GM23338 (cell line): Measurements from ENCODE around the gene PTPN6. TPM values are rescaled to one million over a fixed set of nuclear protein-coding genes. Genes with fewer than 3 reads are reported as not detected.

Source experiments
- ATAC-seq: fragments of 200-7000 bp; cut with Tn5 transposase; 3 replicates; pipeline ENCODE4 v1.9.1; 2020
- DNase-seq: peaks from one replicate; pipeline ENCODE4 v3.0.0-alpha.2; 2015; ENCODE audit warnings: low spot score
- H2AFZ ChIP-seq: fragments of 200-600 bp; sonication (generic); 2 replicates; pipeline ENCODE4 v1.8.0; 2016; ENCODE audit warnings: antibody characterized with exemption, mild to moderate bottlenecking, moderate library complexity
- H3F3A ChIP-seq: fragments of 200-600 bp; sonication (generic); replicated peaks from 2 replicates; pipeline ENCODE4 v1.8.0; 2017; ENCODE audit warnings: antibody characterized with exemption, mixed run types, low read depth
- H3K27ac ChIP-seq: fragments of 200-600 bp; sonication (generic); 2 replicates; pipeline ENCODE4 v1.6.1; 2016; ENCODE audit warnings: low read depth
- H3K27me3 ChIP-seq: fragments of 200-600 bp; sonication (generic); 2 replicates; pipeline ENCODE4 v1.8.0; 2016; ENCODE audit warnings: mild to moderate bottlenecking, mixed run types, moderate library complexity; ENCODE audit not compliant: insufficient read depth
- H3K36me3 ChIP-seq: fragments of 200-600 bp; sonication (generic); 2 replicates; pipeline ENCODE4 v1.8.0; 2016; ENCODE audit warnings: mild to moderate bottlenecking; ENCODE audit not compliant: insufficient read depth
- H3K4me1 ChIP-seq: fragments of 200-600 bp; sonication (generic); 2 replicates; pipeline ENCODE4 v1.8.0; 2016; ENCODE audit warnings: mild to moderate bottlenecking, moderate library complexity; ENCODE audit not compliant: insufficient read depth
- H3K4me2 ChIP-seq: fragments of 200-600 bp; sonication (generic); 2 replicates; pipeline ENCODE4 v1.7.1; 2017; ENCODE audit warnings: mixed run types
- H3K4me3 ChIP-seq: fragments of 200-600 bp; sonication (generic); 2 replicates; pipeline ENCODE4 v1.6.1; 2016; ENCODE audit warnings: mixed run types
- H3K79me2 ChIP-seq: fragments of 200-600 bp; sonication (generic); replicated peaks from 2 replicates; pipeline ENCODE4 v1.8.0; 2017; ENCODE audit warnings: mild to moderate bottlenecking; ENCODE audit not compliant: insufficient read depth
- H3K9me2 ChIP-seq: fragments of 200-600 bp; sonication (generic); 2 replicates; pipeline ENCODE4 v1.8.0; 2017; ENCODE audit not compliant: insufficient read depth
- H4K20me1 ChIP-seq: fragments of 200-600 bp; sonication (generic); replicated peaks from 2 replicates; pipeline ENCODE4 v1.8.0; 2017; ENCODE audit warnings: mild to moderate bottlenecking; ENCODE audit not compliant: insufficient read depth
- H3K27ac Mint-ChIP-seq: 2 replicates; pipeline ENCODE4 v1.8.0; 2020; ENCODE audit warnings: inconsistent platforms, mild to moderate bottlenecking, moderate library complexity, mixed read lengths
- H3K27me3 Mint-ChIP-seq: 3 replicates; pipeline ENCODE4 v1.8.0; 2022; ENCODE audit warnings: low read depth, mild to moderate bottlenecking, moderate library complexity, mixed read lengths, inconsistent platforms; ENCODE audit not compliant: insufficient read depth, poor library complexity
- H3K36me3 Mint-ChIP-seq: 3 replicates; pipeline ENCODE4 v1.8.0; 2021; ENCODE audit warnings: low read depth, mild to moderate bottlenecking, inconsistent platforms, moderate library complexity, mixed read lengths
- H3K4me1 Mint-ChIP-seq: 3 replicates; pipeline ENCODE4 v1.8.0; 2020; ENCODE audit warnings: mild to moderate bottlenecking, inconsistent platforms, mixed read lengths
- H3K4me3 Mint-ChIP-seq: 3 replicates; pipeline ENCODE4 v1.8.0; 2021; ENCODE audit warnings: moderate library complexity, mild to moderate bottlenecking, inconsistent platforms, mixed read lengths
- H3K9me3 Mint-ChIP-seq: 3 replicates; pipeline ENCODE4 v1.8.0; 2020; ENCODE audit warnings: moderate library complexity, mild to moderate bottlenecking, inconsistent platforms, mixed read lengths
- CREB1 ChIP-seq: fragments of 250-450 bp; sonication (Bioruptor Pico); IDR thresholded peaks from 2 replicates; pipeline ENCODE4 v1.5.0; 2020; ENCODE audit warnings: low read depth, mild to moderate bottlenecking, moderate library complexity
- CTCF ChIP-seq, 2 experiments: fragments of 200-600 bp in 1 of 2; sonication (generic) in 1 of 2; conservative IDR thresholded peaks; 2 replicates each; pipeline versions ENCODE4 v1.5.1 to v1.6.1; 2016 to 2017; ENCODE audit warnings: antibody characterized with exemption in 2 of 2, low read depth in 2 of 2, mild to moderate bottlenecking in 2 of 2, moderate library complexity in 1 of 2
- ETS1 ChIP-seq: IDR thresholded peaks from 2 replicates; pipeline ENCODE4 v1.6.1; 2016; ENCODE audit warnings: antibody characterized with exemption
- EZH2 ChIP-seq: fragments of 200-600 bp; sonication (generic); IDR thresholded peaks from one replicate; pipeline ENCODE4 v1.8.0; 2017; ENCODE audit warnings: antibody characterized with exemption, mild to moderate bottlenecking, low read depth; ENCODE audit not compliant: unreplicated experiment
- EZH2phosphoT487 ChIP-seq: fragments of 200-600 bp; sonication (generic); IDR thresholded peaks from one replicate; pipeline ENCODE4 v1.8.1; 2018; ENCODE audit warnings: antibody characterized with exemption; ENCODE audit not compliant: unreplicated experiment
- JUNB ChIP-seq: IDR thresholded peaks from one replicate; pipeline ENCODE4 v1.6.1; 2016; ENCODE audit warnings: antibody characterized with exemption; ENCODE audit not compliant: unreplicated experiment
- NANOG ChIP-seq: IDR thresholded peaks from 2 replicates; pipeline ENCODE4 v1.6.1; 2016; ENCODE audit warnings: antibody characterized with exemption, borderline replicate concordance
- POLR2AphosphoS5 ChIP-seq: IDR thresholded peaks from 2 replicates; pipeline ENCODE4 v1.6.1; 2016; ENCODE audit warnings: antibody characterized with exemption, low read depth
- REST ChIP-seq: IDR thresholded peaks from one replicate; pipeline ENCODE4 v1.6.1; 2018; ENCODE audit warnings: antibody characterized with exemption; ENCODE audit not compliant: unreplicated experiment
- STAT1 ChIP-seq: IDR thresholded peaks from one replicate; pipeline ENCODE4 v1.6.1; 2016; ENCODE audit warnings: antibody characterized with exemption; ENCODE audit not compliant: unreplicated experiment
- ZNF114 ChIP-seq: fragments of 250-450 bp; sonication (Bioruptor Pico); IDR thresholded peaks from 2 replicates; pipeline ENCODE4 v1.5.0; 2020; ENCODE audit warnings: mild to moderate bottlenecking, moderate library complexity
- polyA plus RNA-seq: library from polyadenylated mRNA; unstranded; fragments of >200 nt; fragmentation: Nextera tagmentation; extraction: Ambion mirVana; gene quantifications from 2 replicates; pipeline ENCODE4 v1.2.1, GENCODE V29; 2016
- total RNA-seq: library from RNA; depleted of rRNA; stranded (reverse); fragments of >200 nt; shearing (Covaris generic); gene quantifications from 2 replicates; pipeline ENCODE4 v1.2.3, GENCODE V29; 2014

The PTPN6 gene
- total and polyA plus RNA-seq, 2 experiments from 2014 or later = 25.3 to 35.4 TPM

- Histone ChIP-seq H3K4me2 (no peak overlapping the region), H2AFZ (no peak overlapping the region), H3K27me3 (no peaks in the 10 kb centered on the region), H3K79me2 (no peaks in the 10 kb centered on the region), H3K4me3 (no peak overlapping the region), H3K36me3 (peaks cover 11% of the 10 kb centered on the region), H3K27ac (no peak overlapping the region; the same call in 1 of the 2 replicates), H3K9me2 (no peaks in the 10 kb centered on the region), H4K20me1 (peaks cover 9% of the 10 kb centered on the region), H3K4me1 (no peaks in the 10 kb centered on the region; the same call in 1 of the 2 replicates), H3F3A (peaks cover 7% of the 10 kb centered on the region; the same call in 1 of the 2 replicates)
- peaks cover 4% of the 10 kb centered on the region for H3K27me3 Mint-ChIP-seq
- peak; percentile 75 for ATAC-seq
- peak overlapping the region; percentile 61 for H3K27ac Mint-ChIP-seq
- peaks cover 25% of the 10 kb centered on the region for H3K4me1 Mint-ChIP-seq
- no peaks in the 10 kb centered on the region for H3K9me3 Mint-ChIP-seq
- TF ChIP-seq EZH2phosphoT487 (no peak), STAT1 (no peak), ETS1 (no peak), POLR2AphosphoS5 (no peak), NANOG (no peak), CTCF (conservative IDR thresholded peaks at IDR 0.05; ENCODE audit: low read depth in 2 of 2) (no peak), JUNB (no peak), CREB1 (no peak), ZNF114 (CRISPR knock-in tag) (no peak), REST (no peak), EZH2 (no peak)
- H3K4me3 Mint-ChIP-seq = peak overlapping the region; percentile 15; the same call in 1 of the 3 replicates
- peaks cover 46% of the 10 kb centered on the region for H3K36me3 Mint-ChIP-seq
- DNase-seq = peak; percentile 34
Measured at GRCh38 chr12:6982532-6982931, 31.4 kb downstream of the PTPN6 start.
